Measurements from ENCODE around the gene LHFPL3.

The LHFPL3 gene

DNA sequence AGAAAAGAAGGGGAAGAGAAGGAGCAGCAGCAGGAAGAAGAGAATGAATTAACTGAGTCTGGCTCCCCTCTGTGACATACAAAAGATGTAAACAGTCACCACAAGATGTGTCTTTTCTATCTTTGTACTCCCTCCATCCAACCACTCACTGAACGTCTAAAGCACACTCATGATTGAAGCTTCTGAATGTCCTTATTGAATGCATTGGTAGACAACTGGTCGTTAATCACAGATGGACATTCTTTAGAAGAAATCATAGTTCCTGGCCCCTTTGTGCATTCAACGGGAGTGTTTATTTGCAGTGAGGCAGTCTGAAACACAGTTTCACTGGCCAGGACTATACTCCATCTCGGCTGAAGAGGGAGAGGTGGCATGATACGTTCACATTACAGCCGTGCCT is 479.3 kb downstream of the LHFPL3 start:
- no peak for DNase-seq

GRCh38 chr7:104809906-104810305 is 481.5 kb downstream of the LHFPL3 start:
- no peak for DNase-seq

DNA sequence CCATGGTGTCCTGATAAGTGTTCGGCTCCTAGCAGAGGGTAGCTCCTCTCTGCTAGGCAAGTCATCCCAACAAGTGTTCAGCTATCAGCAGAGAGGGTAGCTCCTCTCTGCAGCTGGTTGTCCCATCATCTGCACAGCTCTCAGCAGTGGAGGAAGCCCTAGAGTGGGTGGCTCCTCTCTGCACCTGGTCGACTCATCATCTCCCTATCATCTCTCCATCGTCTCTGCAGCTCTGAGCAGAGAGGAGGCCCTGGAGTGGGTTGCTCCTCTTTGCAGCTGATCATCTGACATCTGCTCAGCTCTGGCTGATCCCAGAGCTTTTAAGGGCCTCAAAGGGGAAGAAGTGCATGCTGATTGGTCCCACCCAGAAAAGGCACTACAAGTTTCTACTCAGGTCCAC is 485.7 kb downstream of the LHFPL3 start:
- DNase-seq: no peak

- no peak for DNase-seq
These were observed 486.4 kb downstream of the LHFPL3 start for GRCh38 chr7:104814671-104815400.

DNA sequence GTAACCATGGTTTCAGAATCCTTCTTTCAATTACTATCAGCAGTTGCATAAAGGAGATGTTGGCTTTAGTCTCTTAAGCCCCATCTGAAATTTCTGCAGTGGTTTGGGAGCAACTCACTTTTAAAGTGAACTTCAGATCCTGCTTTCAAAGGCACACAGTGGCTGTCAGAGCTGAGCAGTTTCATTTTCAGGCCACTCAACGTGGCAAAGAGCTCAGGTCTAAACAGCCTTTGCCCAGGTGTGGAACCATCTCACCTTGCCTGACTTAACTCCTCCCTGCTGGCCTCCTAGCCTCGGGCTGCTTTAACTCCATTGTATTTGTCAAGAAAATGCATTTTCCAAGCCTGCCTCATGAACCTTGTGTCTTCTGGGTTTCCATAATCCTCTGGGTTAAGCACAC is 488.1 kb downstream of the LHFPL3 start:
- no peak for DNase-seq

DNA sequence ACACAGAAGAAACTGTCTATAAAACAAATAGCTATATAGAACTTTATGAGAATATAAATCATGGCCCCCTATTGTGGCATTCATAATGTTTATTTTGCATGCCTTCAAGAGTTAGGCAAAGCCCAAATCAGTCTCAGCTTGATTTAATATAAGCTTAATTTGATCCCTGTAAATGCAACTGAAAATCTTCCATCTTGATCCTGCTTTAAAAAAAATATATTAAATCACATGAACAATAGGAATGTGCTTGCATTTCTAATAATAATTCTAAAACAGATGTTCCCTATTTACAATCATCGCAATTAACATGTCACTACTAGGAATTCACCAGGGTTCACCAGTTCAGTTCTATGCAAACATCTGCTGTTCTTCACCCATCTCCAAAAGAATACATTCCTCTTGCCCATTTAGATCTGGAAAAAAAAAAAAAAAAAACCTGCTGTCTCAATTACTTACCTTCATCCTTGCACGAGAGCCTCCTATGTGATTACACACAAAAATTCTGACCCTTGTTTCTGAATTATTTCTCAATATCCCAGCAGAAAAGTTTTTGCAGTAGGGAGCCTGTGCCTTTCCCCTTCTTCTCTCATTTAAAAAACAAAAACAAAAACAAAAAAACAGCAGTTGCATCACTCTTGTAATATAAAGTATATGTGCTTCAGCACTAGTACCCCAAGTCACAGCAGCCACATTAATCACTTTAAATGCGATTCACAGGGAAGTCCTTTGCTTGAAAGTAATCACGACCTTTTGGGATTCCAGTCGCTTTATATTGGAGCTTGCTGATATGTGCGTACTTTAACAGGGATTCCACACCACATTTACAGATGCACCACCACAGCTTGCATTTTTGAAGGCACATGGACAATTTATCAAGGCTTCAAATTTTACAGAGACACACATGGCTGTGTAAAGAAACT is 490.8 kb downstream of the LHFPL3 start:
- no peak for DNase-seq

- DNase-seq: no peak
These were observed 492.6 kb downstream of the LHFPL3 start for GRCh38 chr7:104820836-104821535.

GRCh38 chr7:104823177-104823576 is 494.8 kb downstream of the LHFPL3 start:
- no peak for DNase-seq

DNA sequence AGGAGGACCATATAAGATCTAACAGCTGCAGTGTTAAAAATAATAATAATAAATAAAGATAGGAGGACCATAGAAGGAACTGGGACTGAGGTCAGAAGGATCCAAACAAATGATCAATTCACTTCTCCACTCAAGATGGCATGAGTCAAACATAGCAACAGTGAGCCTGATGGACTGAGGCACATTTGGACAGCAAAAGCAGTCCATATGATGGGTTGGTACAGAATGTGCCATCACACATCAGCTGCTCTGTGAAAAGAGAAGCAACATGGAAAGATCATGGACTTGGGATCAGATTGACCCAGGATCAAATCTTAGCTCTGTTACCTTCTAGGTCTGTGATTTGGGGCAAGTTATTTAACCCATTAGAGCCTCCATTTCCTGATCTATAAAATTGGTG is 496.7 kb downstream of the LHFPL3 start:
- DNase-seq: no peak

DNA sequence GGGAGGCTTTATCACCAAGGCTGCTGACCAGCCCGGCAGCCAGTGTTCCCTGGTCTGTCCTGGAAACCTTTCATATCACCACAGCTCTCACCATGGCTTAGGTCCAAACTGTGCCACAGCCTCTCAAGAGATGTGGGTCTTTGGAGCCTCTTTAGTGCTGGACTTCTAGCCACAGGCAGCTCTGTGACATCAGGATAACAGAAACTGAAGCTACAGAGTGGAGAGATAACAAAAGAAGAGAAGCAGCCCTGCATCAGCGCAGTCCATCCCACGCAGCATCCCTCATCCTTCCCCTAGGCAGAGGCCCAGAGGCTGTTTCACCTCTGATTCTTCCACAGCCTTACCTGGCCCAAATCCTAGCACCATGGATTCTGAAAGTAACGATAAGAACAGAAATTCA is 497.7 kb downstream of the LHFPL3 start:
- no peak for DNase-seq

DNA sequence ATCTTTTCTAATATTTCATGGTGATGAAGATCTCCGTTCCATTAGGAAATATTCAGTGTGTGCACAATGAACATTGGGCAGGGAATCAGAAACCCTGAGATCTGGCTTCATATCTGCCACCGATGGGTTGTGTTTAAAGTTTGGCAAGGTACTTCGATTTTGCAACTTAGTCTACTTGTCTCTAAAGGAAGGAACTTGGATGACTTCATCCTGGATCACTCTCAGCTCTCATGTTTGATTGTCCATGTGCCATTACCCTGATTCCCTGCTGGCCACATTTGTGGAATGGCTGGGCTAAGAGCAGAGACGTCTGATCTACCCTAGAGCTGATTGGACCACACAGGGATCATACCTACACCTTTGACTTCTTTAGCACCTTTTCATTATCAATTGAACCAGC is 508.6 kb downstream of the LHFPL3 start:
- DNase-seq: no peak

GRCh38 chr7:104838537-104839299 is 510.3 kb downstream of the LHFPL3 start:
- DNase-seq: no peak

- DNase-seq: no peak
These were observed 511.4 kb downstream of the LHFPL3 start for GRCh38 chr7:104839842-104840241.

DNA sequence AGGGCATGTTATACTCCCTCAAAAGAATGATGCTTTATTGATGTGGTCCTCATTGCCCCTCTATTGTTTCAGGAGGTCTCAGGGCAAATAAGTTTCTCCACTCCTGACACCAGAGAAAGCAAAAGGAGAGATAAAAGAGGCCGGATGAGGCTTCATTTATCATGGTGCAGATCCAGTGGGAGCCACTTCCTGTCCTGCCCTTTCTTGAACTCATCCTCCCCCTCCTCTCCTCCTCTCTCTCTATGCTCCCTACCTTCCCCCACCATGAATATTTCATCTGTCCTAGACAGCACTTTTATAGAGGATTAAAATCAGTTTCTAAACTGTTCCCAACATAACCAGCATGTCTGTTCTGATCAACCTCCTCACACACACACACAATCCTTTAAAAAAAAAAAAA is 513.4 kb downstream of the LHFPL3 start:
- no peak for DNase-seq

- no peak for DNase-seq
These were observed 514.8 kb downstream of the LHFPL3 start for GRCh38 chr7:104843198-104843597.

DNA sequence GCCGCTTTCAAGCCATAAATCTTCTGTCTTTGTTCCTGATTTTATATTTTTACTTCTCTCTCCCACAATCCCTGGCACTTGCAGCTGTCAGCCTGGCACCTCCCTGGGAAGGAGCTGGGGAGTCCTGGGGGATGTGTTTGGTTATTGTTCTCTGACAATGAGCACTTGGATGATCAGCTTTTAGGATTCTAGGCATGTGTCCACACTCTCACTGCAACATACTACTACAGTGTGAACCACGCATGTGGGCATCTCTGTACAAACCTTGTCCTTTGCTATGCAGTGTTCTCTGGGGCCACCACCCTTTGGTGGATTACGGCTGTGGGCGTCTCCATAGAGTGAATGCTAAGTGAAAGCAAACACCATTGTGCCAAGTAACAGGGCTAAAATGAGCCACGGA is 517.2 kb downstream of the LHFPL3 start:
- DNase-seq: no peak

DNA sequence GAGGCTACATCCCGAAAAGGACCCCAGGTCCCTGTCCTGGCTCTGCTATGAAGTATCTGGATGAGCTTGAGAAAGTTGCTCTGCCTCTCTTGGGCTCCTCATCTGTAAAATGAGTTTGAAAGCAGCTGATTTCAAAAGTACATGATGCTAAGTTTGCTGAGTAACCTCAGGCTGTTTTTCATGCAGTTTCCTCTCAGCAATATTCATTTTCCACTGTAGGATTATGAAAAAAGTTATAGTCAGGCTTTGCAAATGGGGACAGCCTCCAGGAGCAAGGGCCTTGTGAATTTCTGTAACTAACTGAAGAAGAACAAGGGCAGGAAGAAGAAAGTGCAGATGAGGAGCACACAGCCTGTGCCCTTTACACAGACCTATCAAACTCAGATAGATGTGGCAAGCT is 518.3 kb downstream of the LHFPL3 start:
- DNase-seq: no peak

DNA sequence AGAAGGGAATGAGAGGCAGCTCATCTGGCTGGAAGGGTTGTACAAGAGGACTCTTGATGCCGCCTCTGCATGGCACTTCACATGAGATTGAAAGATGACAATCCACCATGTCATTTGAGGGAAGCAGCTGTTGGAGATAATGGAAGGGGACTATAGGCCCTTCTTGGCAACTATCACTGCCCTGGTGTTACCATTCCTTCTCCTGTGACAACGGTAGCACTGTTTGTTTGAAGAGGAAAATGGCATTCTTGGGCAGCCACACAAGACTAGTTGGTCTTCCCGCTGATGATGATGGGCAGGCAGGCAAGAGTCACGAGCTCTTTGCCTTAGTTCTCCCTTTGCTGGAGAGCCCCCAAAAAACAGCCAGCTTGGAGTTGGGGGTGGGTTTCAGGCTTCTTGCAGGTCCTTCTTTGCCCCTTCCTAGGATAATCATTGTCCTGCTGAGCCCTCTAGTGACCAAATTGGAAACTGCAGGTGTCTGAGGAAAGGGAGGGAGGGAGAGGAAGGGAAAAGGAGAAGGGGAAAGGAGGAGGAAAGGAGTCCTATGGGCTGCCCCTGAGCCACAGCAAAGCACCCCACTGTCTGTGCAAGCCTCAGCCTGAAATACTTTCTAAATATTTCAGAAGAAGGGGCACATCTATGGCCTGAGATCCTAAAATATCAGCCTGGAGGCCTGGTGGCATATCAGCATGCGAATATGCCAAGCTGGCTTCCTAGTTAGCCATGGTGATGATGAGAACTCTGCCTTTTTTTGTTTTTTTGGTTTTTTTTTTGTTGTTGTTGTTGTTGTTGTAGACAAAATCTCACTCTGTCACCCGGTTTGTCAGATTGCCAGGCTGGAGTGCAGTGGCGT is 520.0 kb downstream of the LHFPL3 start:
- peak; percentile 7 to 31 for DNase-seq

DNA sequence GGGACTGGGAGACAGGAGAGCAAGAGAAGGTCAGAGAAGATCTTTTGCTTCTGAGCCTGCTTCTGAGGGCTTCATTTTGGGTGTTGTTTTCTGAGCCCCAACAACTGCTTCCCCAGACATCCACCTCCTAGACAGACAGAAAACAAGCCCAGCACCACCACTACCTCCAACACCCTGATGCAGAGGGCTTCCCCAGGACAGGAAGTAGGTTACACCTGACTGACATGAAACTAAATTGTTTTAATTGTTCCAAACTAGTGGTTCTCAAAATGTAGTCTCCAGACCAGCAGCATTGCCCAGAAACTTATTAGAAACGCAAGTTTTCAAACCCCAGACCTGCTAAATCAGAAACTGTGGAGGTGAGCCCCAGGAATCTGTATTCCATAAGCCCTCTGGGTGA is 522.0 kb downstream of the LHFPL3 start:
- DNase-seq: no peak

DNA sequence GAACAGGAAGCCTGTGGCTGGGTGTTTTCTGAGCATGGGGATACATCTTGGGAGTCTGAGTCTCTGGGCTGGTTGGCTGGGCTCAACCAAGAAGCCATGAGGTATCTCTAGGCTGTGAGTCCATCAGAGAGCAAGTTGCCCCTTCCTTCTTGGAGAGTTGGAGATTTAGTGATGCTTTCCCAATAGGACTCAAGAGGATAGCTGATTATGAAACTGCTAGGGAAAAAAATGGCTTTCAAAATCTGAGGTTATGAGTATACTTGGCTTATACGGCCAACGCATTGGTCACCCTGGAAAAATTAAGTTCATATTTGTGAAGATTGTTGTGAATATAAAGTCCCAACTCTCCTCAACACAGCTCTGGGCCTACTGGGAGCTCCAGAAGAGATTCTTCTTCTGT is 522.9 kb downstream of the LHFPL3 start:
- DNase-seq: no peak

DNA sequence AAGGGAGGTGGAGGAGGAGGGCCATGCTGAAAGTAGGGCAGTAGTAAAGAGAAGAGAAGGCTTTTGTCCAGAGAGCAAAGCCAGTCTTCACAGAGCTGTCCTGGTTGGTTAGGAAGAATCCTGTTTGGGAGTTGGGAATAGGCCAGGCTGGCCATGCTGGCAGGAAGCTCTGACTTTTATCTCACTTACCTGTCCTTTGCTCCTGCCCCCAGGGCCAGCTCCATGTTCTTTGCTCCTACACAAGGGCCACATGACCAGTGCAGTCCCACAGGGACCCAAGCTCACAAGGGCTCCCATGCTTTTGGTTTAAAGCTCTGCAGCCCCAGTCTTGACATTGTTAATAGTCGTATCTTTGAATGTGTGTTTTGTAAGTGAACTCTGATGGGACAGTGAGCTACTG is 524.0 kb downstream of the LHFPL3 start:
- DNase-seq: no peak

DNA sequence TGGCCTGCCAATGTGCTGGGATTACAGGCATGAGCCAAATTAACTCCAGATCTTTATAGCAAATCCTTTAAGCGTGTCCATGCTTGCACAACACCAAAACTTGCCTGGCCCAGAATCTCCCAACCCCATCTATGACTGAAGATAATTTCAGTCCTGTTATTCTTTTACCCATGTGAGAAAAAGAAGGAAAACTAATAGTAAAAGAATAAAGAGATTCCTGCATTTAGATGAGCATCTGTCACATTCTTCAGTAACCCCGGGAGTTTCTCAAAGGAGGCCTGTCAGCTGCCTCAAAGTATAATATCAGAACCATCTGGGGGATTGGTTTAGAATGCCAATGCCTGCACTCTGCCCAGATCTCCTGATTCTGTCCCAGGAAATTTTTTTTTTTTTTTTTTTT is 527.5 kb downstream of the LHFPL3 start:
- DNase-seq: no peak

All from bone marrow (tissue), 2 donors.